ENCODE results near the gene NINL.
"Not testable (repeated sequence)": the region's sequence is repeated elsewhere in the genome, so short reads cannot be mapped to it uniquely, and the experiment has no call there.

Gene NINL

DNA sequence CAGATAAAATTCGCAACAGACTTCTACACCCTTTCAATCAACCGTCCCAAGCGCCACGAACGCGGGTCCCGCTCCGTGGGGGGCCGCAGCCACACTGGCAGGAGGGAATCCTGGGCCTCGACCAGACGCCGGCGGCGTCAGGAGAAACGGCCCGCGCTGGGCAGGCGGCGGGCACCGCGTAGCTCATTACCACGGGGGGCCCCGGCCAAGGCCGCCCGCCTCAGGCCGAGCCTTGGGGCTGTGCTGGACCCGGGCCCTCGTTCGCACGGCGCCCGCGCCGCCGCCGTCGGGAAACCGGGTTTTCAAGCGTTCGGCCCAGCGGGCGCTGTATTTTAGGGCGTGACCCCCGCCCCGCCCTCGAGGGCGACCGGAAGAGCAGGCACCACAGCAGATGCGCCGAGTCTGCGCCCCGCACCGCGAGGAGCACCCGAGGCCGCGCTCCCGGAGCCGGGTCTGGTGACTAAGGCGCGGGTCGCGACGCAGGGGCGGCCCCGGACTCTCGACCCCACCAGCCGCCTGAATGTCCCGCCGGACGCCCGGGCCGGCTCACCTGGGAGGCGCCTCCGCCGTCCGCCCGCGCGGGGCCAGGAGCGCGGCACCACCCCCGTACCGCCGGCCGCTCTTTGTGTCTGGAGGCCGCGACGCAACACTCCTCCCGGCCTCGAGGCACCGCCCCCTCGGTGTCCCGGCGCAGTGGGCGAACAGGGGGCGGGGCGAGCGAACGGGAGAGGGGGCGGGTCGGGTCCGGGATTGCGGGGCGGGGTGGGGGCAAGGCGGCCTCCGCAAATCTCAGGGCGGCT lies at the start of gene NINL:
NINL (minus strand) TSS at position 627 of the 800 bp plus-strand sequence. CDS start 58,944 bp downstream, outside the sequence.
- DNase-seq, result peak in 23 of 56 donors; percentile 6 to 48 (median 17)

DNA sequence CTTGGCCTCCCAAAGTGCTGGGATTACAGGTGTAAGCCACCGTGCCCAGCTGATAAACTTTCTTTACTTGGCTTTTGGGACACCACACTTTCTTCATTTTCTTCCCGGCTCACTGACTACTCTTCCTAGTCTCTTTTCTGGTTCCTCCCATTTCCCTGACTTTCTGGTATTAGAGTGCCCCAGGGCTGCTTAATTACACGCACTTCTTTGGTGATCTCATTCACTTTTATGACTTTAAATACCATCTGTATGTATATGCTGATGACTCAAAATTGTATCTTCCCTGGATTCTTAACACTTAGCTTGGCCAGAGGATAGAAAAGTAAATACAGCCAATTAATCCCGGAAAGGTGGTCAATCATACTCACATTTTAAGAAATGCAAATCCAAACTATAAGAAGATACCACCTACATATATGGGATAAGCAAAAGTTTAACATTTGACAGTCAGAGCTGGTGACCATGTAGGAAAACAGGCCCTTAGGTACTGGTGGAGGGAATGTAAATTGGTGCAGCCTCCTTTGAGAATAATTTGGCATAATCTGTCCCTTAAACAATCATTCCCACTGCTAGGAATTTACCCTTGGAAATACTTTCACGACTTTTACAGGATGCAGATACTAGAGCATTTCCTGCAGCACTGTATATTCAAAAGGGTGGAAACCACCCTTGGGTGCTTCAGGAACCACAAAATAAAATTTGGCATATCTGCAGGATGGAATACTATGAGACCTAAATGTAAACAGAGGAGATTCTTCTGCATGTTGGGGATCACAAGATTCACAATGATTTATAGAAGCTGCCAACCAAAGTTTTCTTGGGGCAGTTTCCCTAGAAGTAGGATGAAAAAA lies 47.8 kb upstream of the NINL start:
- no peak for DNase-seq

DNA sequence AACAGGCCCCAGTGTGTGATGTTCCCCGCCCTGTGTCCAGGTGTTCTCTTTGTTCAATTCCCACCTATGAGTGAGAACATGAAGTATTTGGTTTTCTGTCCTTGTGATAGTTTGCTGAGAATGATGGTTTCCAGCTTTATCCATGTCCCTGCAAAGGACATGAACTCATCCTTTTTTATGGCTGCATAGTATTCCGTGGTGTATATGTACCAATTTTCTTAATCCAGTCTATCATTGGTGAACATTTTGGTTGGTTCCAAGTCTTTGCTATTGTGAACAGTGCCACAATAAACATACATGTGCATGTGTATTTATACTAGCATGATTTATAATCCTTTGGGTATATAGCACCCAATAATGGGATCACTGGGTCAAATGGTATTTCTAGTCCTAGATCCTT lies 45.3 kb upstream of the NINL start:
- not testable (repeated sequence) for DNase-seq

DNA sequence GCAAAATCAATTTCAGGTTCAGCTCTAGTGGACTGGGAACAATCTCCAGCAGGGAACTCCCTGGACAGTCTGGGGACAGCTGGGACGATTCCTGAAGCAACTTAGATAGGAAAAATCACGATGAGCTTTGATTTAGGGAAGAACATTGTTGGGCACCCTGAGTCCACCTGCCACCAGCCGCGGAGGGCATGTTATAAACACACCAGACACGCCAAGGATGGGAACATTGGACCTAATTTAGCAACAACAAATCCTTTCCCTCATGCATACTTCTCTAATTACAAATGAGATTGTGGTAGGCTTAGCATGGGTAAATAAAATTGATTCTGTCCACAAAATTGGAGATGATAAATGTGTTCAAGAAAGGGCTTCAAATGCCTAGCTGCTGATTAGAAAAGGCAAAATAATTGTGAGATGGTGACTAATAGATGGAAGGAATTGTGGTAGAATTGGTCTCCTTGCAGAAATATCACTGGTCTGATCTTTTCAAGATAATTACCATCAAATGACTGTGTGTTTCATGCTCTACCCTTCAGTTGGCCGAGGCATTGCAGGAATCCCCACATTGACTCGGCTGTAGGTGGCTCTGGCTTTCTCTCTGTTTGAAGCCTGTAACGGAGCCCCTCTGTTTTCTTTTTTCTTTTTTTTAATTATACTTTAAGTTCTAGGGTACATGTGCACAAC lies 44.6 kb upstream of the NINL start:
- DNase-seq, result no peak

DNA sequence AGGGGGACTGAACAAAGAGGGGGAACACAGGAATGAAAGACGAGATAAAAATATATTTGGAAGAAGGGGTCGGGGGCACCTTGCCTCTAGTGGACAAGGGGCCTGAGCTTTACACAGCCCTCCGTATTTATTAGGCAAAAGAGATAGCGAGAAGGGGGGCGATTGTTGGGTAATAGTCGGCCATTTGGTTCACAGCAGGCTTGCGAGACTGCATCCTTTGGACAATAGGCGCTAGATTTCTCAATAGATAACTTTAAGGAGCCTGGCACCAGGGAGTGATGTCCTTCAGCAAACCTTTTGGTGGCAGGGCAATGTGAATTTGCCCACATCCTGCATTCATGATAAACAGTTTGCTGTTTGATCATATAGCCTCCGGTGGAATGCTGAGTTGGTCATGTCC lies 41.4 kb upstream of the NINL start:
- no peak for DNase-seq

DNA sequence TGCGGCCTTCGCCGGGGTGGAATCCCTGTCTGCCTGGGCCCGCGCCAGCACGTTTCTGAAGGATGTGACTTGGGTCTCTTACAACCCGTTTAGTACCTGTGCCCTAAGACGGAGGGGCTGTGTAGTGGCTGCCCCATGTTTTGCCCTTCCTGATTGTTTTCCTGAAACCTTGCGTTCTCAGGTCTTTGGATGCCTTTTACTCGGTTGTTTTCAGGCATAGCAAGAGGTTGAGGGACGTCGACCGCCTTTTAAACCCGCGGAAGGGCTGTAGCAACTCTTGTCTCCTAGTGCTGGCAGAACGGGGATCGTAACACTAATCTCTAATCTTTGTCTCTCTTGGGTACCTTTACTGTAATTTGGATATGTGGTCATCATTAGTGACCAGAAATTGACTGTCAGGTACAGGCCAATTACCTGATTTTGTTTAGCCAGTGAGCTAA lies 39.2 kb upstream of the NINL start:
- no peak for DNase-seq

DNA sequence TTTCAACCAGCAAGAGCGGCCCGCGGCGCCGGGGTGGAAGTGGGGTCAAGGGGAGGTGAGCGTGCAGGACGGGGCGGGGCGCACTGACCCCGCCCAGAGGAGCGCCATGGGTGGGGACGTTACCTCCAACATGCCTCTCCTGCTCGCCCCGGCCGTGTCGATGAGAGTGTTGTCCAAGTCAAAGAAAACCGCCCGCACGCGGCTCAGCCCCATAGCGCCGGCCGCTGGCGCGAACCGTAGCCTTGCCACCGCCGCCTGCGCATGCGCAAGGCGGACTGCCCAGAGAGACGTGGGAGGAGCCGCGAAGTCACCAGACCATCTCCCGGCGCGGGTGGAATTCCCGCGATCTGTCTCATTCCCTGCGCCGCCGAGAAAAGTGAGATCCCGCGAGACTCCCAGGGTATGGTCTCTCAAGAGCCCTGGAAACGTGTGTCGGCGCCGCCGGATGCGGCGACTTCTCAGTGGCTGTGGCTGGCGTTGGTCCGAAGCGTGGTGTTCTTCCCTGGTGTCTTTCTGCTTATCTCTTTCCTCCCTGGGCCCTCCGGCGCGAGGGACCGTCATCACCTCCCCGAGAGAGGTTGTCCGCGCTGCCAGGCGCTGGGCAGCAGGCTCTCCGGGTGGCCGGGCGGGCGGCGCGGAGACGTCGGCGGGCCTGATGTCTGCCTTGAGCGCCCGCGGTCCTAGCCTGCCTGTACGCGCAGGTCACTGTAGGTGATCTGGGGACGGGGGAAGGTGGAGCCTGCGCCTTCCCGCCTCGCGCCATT lies 38.6 kb upstream of the NINL start, which contains the start of gene NANP:
NANP (minus strand) TSS at position 279 of the 764 bp plus-strand sequence; CDS start at position 213, 66 bp downstream.
- DNase-seq, result peak; percentile 58 to 95 (median 88)

DNA sequence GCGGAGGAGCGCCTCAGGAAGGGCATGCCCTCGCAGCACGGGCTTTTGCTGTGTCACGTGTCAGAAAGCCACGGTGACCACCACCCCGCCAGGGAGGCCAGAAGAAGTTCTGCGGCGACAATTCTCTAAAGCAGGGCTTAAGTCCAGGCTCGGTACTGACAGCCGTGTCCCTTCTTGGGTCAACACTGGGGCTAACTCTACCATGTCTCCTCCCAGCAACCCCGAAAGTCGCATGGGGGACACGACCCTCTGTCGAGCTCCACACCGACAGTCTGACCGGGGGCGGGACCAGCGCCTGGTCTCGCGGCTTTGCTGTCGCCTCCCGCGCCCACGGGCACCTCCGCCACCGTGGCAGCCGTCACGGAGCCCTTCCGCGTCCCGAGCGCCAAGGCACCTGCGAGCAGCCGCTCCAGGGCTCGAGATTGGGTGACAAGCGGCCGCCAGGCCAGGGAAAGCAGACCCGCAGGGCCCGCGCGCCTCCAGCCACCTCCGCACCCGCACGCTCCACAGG lies 37.9 kb upstream of the NINL start:
- DNase-seq, result peak in 35 of 56 donors; percentile 4 to 71 (median 39)

DNA sequence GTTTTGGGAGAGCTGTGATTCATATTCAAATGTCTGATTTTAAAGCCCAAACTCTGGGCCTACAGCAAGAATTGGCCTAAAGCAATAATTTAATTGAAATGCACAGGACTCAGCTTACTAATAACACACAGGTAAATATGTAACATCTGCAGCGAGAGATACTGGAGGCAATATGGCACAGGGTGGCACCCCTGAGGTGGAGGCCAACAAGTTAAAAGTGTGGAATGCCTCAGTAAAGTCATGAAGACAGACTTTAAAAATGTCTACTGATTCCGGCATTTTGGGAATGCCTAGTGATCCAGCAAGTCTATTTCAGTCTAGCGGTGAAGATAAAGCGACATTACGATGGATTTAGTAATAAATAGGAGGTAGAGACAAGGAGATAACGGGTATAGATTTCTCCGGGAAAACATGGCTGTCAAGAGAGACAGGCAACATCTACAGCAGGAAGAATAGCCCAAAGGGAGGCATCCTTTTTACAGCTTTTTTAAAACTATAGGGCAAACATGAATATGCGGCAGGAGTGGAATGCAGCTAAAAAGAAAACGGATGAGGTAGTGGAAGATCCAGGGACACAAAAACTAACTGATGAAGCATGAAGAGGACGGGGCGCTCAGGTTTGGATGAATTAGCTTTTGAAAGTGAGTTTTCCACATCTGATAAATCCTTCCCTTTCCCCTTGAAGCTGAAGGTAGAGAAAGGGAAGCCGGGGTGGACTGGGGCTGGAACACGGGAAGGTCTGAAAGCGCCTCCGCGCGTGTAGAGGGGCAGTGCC lies 37.3 kb upstream of the NINL start:
- peak in 3 of 56 donors; percentile 26 to 35 (median 28) for DNase-seq

DNA sequence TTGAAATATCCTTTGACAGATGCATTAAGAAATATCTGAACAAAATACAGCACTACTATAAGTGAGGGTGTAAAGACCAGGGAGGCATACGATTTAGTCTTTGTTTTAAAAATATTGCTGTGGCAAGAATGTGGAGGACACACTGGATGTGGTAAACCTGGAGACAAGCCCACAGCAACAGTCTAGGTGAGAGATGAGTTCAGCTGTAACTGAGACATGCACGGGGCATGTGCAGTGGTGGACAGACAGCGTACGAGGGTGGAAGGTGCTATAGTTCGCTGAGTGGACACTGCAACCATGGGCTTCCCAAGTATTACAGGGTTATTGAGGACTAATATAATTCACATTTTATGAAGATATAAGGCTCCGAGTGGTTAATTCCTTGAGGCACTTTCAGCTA lies 36.7 kb upstream of the NINL start:
- DNase-seq, result no peak

DNA sequence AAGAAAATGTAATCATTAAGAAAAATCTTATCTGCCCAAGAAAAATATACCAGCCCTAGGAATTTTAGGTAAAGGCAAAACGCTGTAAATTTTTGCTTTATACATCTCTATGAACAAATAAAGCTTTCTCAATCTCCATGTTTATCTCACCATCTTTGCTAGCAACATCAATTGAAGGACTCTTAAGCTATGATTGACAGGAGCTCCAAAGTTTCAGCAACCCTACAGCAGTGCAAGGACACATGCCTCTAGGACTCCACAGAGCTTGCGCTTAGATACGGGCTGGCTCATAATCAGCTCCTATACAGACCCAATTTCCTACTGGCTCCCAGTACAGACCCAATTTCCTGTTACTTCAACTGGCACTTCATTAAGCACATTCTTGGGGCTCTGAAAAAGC lies 34.2 kb upstream of the NINL start:
- DNase-seq, result no peak

DNA sequence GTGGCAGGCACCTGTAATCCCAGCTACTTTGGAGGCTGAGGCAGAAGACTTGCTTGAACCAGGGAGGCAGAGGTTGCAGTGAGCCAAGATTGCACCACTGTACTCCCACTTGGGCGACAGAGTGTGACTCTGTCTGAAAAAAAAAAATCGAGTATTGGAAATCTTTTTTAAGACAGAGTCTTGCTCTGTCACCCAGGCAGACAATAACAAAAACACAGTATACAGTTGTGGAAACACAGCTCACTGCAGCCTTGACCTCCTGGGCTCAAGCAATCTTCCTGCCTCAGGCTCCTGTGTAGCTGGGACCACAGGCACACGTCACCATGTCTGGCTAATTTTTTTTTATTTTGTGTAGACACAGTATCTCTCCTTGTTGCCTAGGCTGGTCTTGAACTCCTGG lies 23.4 kb upstream of the NINL start:
- DNase-seq, result no peak

DNA sequence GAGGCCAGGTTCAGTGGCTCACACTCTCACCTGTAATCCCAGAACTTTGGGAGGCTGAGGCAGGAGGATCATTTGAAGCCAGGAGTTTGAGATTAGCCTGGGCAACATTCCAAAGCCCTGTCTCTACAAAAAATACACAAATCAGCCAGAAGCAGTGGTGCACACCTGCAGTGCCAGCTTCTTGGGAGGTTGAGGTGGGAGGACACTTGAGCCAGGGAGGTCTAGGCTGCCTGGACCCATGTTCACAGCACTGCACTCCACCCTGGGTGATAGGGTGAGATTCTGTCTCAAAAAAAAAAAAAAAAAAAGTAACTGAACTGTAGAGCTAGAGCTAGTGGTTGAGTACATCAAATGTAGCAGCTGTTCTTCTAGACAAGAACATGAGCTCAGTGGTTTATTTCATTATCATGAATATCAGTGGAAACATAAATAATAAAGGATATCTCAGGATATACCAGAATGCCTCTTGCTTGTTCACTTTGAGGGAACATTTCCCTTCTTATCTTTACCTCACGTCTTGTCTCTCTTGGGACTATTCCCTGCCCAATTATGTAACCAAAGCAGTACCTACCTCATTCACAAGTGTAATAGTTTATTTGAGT lies 20.9 kb upstream of the NINL start:
- no peak for DNase-seq

DNA sequence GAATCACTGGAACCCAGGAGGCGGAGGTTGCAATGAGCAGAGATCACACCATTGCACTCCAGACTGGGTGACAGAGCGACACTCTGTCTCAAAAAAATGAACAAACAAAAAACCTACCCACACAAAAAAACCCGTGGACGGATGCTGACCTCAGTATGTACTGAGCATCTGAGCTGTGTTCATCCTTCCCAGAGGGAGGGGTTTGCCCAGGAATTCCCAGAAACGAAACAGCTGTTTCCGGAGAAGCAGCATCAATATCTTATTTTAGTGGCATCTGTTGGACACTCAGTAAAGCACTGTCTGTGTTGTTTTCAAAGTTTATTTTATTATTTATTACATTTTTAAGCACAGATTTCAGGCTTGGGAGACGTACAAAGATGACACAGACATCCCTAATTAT lies 19.8 kb upstream of the NINL start:
- no peak for DNase-seq

DNA sequence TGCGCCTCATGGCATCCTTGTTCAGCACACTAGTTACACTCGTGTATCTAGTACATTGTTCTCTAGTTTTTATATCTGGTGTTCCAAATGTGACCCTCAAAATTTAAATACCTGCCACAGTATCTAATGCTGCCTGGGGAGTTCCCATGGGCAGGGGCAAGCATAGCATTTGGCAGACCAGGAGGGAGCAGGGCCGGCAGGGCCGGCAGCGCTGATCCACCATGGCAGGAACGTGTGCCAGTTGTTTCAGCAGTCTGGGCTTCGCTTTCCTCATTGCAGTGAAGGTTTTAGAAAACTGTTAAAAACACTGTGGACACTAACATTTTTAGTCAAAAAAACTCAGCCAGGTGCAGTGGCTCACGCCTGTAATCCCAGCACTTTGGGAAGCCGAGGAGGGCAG lies 19.3 kb upstream of the NINL start:
- DNase-seq, result no peak

DNA sequence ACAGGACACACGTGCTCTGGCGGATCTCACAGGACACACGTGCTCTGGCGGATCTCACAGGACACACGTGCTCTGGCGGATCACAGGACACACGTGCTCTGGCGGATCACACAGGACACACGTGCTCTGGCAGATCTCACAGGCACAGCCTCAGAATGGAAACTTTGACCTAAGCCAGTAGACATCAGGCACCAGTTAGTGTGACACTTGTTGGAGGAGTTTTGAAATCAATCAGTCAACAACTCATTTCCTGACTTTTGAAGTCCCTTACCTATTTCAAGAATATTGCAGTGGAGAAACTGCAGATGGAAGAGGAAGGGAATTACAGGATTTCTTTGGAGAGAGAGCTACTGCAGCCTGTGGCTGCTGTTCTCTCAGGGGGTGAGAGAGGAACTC lies 17.6 kb upstream of the NINL start:
- not testable (repeated sequence) for DNase-seq

DNA sequence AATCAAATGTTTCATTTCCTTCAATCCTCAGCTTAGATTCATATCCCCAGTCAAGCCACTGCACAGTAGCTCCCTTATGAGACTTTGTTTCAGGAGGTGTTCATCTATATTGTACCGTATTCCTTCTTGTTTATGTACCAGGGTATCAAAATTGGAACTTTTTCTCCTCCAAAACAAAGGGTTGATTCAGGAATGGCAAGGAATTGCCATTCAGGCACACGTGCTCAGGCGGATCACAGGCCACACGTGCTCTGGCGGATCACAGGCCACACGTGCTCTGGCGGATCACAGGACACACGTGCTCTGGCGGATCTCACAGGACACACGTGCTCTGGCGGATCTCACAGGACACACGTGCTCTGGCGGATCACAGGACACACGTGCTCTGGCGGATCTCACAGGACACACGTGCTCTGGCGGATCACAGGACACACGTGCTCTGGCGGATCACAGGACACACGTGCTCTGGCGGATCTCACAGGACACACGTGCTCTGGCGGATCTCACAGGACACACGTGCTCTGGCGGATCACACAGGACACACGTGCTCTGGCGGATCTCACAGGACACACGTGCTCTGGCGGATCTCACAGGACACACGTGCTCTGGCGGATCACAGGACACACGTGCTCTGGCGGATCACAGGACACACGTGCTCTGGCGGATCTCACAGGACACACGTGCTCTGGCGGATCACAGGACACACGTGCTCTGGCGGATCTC lies 17.0 kb upstream of the NINL start:
- not testable (repeated sequence) for DNase-seq

DNA sequence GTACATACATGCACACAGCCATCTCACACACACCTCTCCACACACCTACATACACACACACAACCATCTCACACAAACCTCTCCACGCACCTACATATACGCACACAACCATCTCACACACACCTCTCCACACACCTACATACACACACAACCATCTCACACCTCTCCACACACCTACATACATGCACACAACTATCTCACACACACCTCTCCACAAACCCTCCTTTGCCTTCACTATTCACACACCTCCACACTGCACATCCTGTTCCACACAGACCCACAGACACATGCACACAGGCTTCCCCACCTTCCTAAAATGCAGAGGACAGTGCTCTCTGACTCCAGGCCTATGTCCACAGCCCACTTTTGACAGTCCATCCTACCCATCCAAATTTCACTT lies 16.3 kb upstream of the NINL start:
- no peak for DNase-seq

DNA sequence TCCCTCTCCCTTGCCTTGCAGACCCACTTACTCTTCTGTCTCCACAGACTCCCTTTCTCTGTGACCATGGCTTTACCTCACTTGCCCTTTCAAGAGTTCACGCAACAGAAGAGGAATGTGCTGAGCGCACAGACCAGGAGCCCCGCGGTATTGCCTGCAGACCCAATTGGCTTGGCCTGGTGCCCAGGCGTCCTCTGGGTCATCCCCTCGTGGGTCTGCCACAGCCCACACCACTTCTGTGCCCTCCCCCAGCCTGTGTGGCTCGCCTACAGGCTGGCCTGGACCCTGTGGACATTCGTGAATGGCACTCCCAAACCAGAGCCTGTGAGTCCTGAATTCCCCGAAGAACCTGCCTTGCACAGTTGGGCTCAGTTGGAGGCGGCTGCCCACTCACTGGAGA lies 15.3 kb upstream of the NINL start:
- no peak for DNase-seq

Measured in amygdala (tissue), 56 donors.